HepG2 (cell line): ENCODE measurements around the gene AHCYL2. TPM values are rescaled to one million over a fixed set of nuclear protein-coding genes. Genes with fewer than 3 reads are reported as not detected.

Source experiments
- ATAC-seq: fragments of 200-7000 bp; cut with Tn5 transposase; 3 replicates; pipeline ENCODE4 v1.9.1; 2020; ENCODE audit warnings: mild to moderate bottlenecking, moderate library complexity
- BruUV-seq: library from RNA; stranded (reverse); fragments of 400-500 nt; replicated peaks from 2 replicates; lab custom pipeline; 2021; lab: Mats Ljungman, UMichigan
- CTCF ChIA-PET: fragments of 300-600 bp; formaldehyde crosslinking; extraction: SDS; loops from one replicate; lab custom pipeline; 2021; ENCODE audit warnings: low total read pairs, inconsistent platforms, low intra/inter-chr PET ratio; lab: Yijun Ruan, JAX
- POLR2A ChIA-PET: fragments of 350-600 bp; sonication (Branson Sonifier 250); formaldehyde crosslinking; loops from one replicate; lab custom pipeline; 2020; ENCODE audit warnings: antibody characterized with exemption, inconsistent platforms; lab: Yijun Ruan, JAX
- DNase-seq: peaks from one replicate; pipeline ENCODE4 v3.0.0-alpha.2; 2015; ENCODE audit warnings: low spot score
- FAIRE-seq: peaks from 3 replicates; lab custom pipeline; 2011; peaks lifted over from hg19 to GRCh38; lab: Jason Lieb, UNC
- H2AFZ ChIP-seq: one replicate; pipeline ENCODE4 v1.6.1; 2011; ENCODE audit warnings: low read length, inconsistent platforms
- H3K27ac ChIP-seq: fragments of 300-600 bp; 3 replicates; pipeline ENCODE4 v1.8.0; 2011; ENCODE audit warnings: mixed run types, mild to moderate bottlenecking, mixed read lengths, low read length, inconsistent platforms; ENCODE audit not compliant: insufficient read depth; ENCODE audit errors: extremely low read length
- H3K27me3 ChIP-seq, 2 experiments: fragments of 200-600 bp in 1 of 2; 2 replicates in 1 of 2; 3 replicates in 1 of 2; pipeline versions ENCODE4 v1.6.0 to v1.8.0; 2011; ENCODE audit warnings: low read length in 2 of 2, mild to moderate bottlenecking in 2 of 2, moderate library complexity in 2 of 2, inconsistent platforms in 1 of 2; ENCODE audit not compliant: insufficient read depth in 2 of 2, control insufficient read depth in 1 of 2
- H3K36me3 ChIP-seq, 2 experiments: fragments of 200-600 bp in 1 of 2; replicated peaks in 1 of 2; 2 replicates in 1 of 2; 3 replicates in 1 of 2; pipeline versions ENCODE4 v1.5.1 to v1.8.0; 2011; ENCODE audit warnings: low read length in 2 of 2, inconsistent platforms in 1 of 2; ENCODE audit not compliant: insufficient read depth in 2 of 2, control insufficient read depth in 1 of 2
- H3K4me1 ChIP-seq: 2 replicates; pipeline ENCODE4 v1.5.1; 2012; ENCODE audit warnings: low read length, inconsistent platforms; ENCODE audit not compliant: insufficient read depth
- H3K4me2 ChIP-seq: 2 replicates; pipeline ENCODE4 v1.6.0; 2011; ENCODE audit warnings: low read depth, low read length, inconsistent platforms
- H3K4me3 ChIP-seq, 3 experiments: fragments of 200-600 bp in 1 of 3; sonication (generic), shearing (Covaris generic) in 1 of 3; replicated peaks in 1 of 3; 2 replicates each; pipeline ENCODE4 v1.5.1; 2011 to 2016; ENCODE audit warnings: low read length in 3 of 3, inconsistent platforms in 2 of 3, low read depth in 2 of 3, mild to moderate bottlenecking in 2 of 3, control low read depth in 1 of 3, mixed read lengths in 1 of 3; ENCODE audit not compliant: insufficient read depth in 1 of 3
- H3K79me2 ChIP-seq: one replicate; pipeline ENCODE4 v1.6.1; 2011; ENCODE audit warnings: low read length, inconsistent platforms; ENCODE audit not compliant: insufficient read depth
- H3K9ac ChIP-seq: 2 replicates; pipeline ENCODE4 v1.6.0; 2011; ENCODE audit warnings: mild to moderate bottlenecking, low read depth, low read length, inconsistent platforms; ENCODE audit not compliant: insufficient read depth
- H3K9me3 ChIP-seq: 2 replicates; pipeline ENCODE4 v1.5.1; 2012; ENCODE audit warnings: mild to moderate bottlenecking, low read length
- H4K20me1 ChIP-seq: 2 replicates; pipeline ENCODE4 v1.6.0; 2011; ENCODE audit warnings: inconsistent platforms, mild to moderate bottlenecking, low read length, moderate library complexity; ENCODE audit not compliant: insufficient read depth
- ATF6 ChIP-seq: sonication (generic); formaldehyde crosslinking; conservative IDR thresholded peaks from 2 replicates; pipeline ENCODE4 v1.4.0; 2020; ENCODE audit warnings: missing genetic modification reagents
- CAMTA2 ChIP-seq: sonication (generic); formaldehyde crosslinking; IDR thresholded peaks from 2 replicates; pipeline ENCODE4 v1.4.0; 2020; ENCODE audit warnings: mild to moderate bottlenecking, missing genetic modification reagents, borderline replicate concordance
- MIER3 ChIP-seq: IDR thresholded peaks from 2 replicates; pipeline ENCODE4 v1.6.1; 2016; ENCODE audit warnings: missing compliant biosample characterization, borderline replicate concordance
- PAXIP1 ChIP-seq: sonication (generic); formaldehyde crosslinking; conservative IDR thresholded peaks from 2 replicates; pipeline ENCODE4 v1.4.0; 2020; ENCODE audit warnings: mild to moderate bottlenecking, missing genetic modification reagents, moderate library complexity
- SMAD3 ChIP-seq: sonication (generic); formaldehyde crosslinking; IDR thresholded peaks from 2 replicates; pipeline ENCODE4 v1.4.0; 2020; ENCODE audit warnings: missing genetic modification reagents
- ZNF354B ChIP-seq: sonication (generic); formaldehyde crosslinking; IDR thresholded peaks from 2 replicates; pipeline ENCODE4 v1.8.0; 2022; ENCODE audit warnings: mild to moderate bottlenecking, missing genetic modification reagents
- whole genome bisulfite sequencing: methylation state at CpG from one replicate; pipeline ENCODE4 v1.1.6; 2017; ENCODE audit warnings: low lambda C conversion rate; 5-methylcytosine and 5-hydroxymethylcytosine counted together
- in situ Hi-C: cut with HindIII; loops from 2 replicates; pipeline ENCODE4 v1.10.0; 2017; ENCODE audit warnings: low pct_unique_long_range_greater_than_20kb; ENCODE audit not compliant: extremely low pct_ligation_motif_present
- intact Hi-C: fragments of 100-400 bp; cut with micrococcal nuclease; formaldehyde crosslinking; loops from one replicate; pipeline ENCODE4 v1.10.0; 2022; ENCODE audit not compliant: unreplicated experiment
- polyA plus RNA-seq, 8 experiments: library from polyadenylated mRNA; depleted of rRNA in 3 of 8; stranded (reverse) in 7 of 8; unstranded in 1 of 8; fragments of >200 nt; fragmentation: Illumina TruSeq in 4 of 8; extraction: Trizol in 4 of 8; gene quantifications; 2 replicates each; pipeline versions ENCODE4 v1.2.1 to v1.2.3, GENCODE V29; 2011 to 2016; ENCODE audit warnings: low read depth in 4 of 8, missing spikeins in 1 of 8, mixed read lengths in 1 of 8; ENCODE audit not compliant: insufficient read depth in 1 of 8
- total RNA-seq, 5 experiments: library from RNA; depleted of rRNA; stranded (reverse); fragments of >200 nt; fragmentation: Illumina TruSeq; extraction: Trizol; gene quantifications; 2 replicates each; pipeline ENCODE4 v1.2.3, GENCODE V29; 2016; ENCODE audit warnings: low read depth in 1 of 5

The AHCYL2 gene
- total and polyA plus RNA-seq, 2 of the 13 experiments (the other 11 are each of a cell fraction or from before 2014, with no cell fraction given), result 9.5 to 14.7 TPM

GRCh38 chr7:129263168-129263567 lies 38.3 kb downstream of the AHCYL2 start:
- POLR2A ChIA-PET, result no interaction called here
- BruUV-seq, result no TSS peak
- H3K4me3 ChIP-seq, result no peak overlapping the region
- H3K27ac ChIP-seq, result no peak overlapping the region
- in situ Hi-C loops, result no loop called here
- H3K4me2 ChIP-seq, result no peak overlapping the region
- ATAC-seq, result no peak
- no peaks in the 10 kb centered on the region for H3K36me3 ChIP-seq
- TF ChIP-seq MIER3 (CRISPR knock-in tag) (no peak), PAXIP1 (no peak), ZNF354B (CRISPR knock-in tag) (no peak), CAMTA2 (CRISPR knock-in tag) (no peak), SMAD3 (CRISPR knock-in tag) (no peak), ATF6 (CRISPR knock-in tag) (no peak)
- H3K27me3 ChIP-seq, result no peaks in the 10 kb centered on the region
- no peak for FAIRE-seq
- no peaks in the 10 kb centered on the region for H3K79me2 ChIP-seq
- H3K9me3 ChIP-seq, result no peaks in the 10 kb centered on the region
- CTCF ChIA-PET, result no interaction called here
- intact Hi-C loops, result no loop called here
- no peaks in the 10 kb centered on the region for H3K4me1 ChIP-seq
- H4K20me1 ChIP-seq, result no peaks in the 10 kb centered on the region
- DNase-seq, result no peak
- 100% methylated on average over 2 of the region's 2 CpGs for WGBS
- no peak overlapping the region for H2AFZ ChIP-seq
- no peak overlapping the region for H3K9ac ChIP-seq
